Measurements from ENCODE around the gene IL1RAPL2.

The IL1RAPL2 gene

GRCh38 chrX:105609530-105609929, 1043.5 kb downstream of the IL1RAPL2 start:
- Histone ChIP-seq H3K79me2 (ENCODE audit: control insufficient read depth, low read length) (no peaks in the 10 kb centered on the region), H3K36me3 (ENCODE audit: control insufficient read depth, low read length) (no peaks in the 10 kb centered on the region), H3K27ac (ENCODE audit: low read depth, low read length) (no peak overlapping the region), H3K4me1 (ENCODE audit: control insufficient read depth, low read length) (no peaks in the 10 kb centered on the region), H4K20me1 (ENCODE audit: control insufficient read depth, insufficient read depth, low read depth, low read length) (no peaks in the 10 kb centered on the region), H3F3A (ENCODE audit: control insufficient read depth, insufficient read depth) (no peaks in the 10 kb centered on the region), H3K9me2 (replicated peaks; ENCODE audit: control insufficient read depth, low read length) (no peaks in the 10 kb centered on the region), H3K4me3 (ENCODE audit: low read length) (no peak overlapping the region), H3K4me2 (ENCODE audit: low read length) (no peak overlapping the region), H3K27me3 (ENCODE audit: control insufficient read depth, low read length) (no peaks in the 10 kb centered on the region), H3K9me3 (ENCODE audit: control insufficient read depth, insufficient read depth, low read length) (no peaks in the 10 kb centered on the region)
- TF ChIP-seq EZH2phosphoT487 (IDR thresholded peaks at IDR 0.05; ENCODE audit: borderline replicate concordance, low read length), result no peak
- no peak for TF ChIP-seq CTCF (IDR thresholded peaks at IDR 0.05; ENCODE audit: low read depth, low read length, poor library complexity, severe bottlenecking)

GRCh38 chrX:105610411-105610810, 1044.4 kb downstream of the IL1RAPL2 start:
- no peaks in the 10 kb centered on the region for H3K79me2 ChIP-seq (ENCODE audit: control insufficient read depth, low read length)
- no peaks in the 10 kb centered on the region for H3K9me3 ChIP-seq (ENCODE audit: control insufficient read depth, insufficient read depth, low read length)
- H3F3A ChIP-seq (ENCODE audit: control insufficient read depth, insufficient read depth), result no peaks in the 10 kb centered on the region
- no peaks in the 10 kb centered on the region for H3K27me3 ChIP-seq (ENCODE audit: control insufficient read depth, low read length)
- H3K9me2 ChIP-seq (replicated peaks; ENCODE audit: control insufficient read depth, low read length), result no peaks in the 10 kb centered on the region
- no peak overlapping the region for H3K27ac ChIP-seq (ENCODE audit: low read depth, low read length)
- TF ChIP-seq CTCF (IDR thresholded peaks at IDR 0.05; ENCODE audit: low read depth, low read length, poor library complexity, severe bottlenecking) (no peak), EZH2phosphoT487 (IDR thresholded peaks at IDR 0.05; ENCODE audit: borderline replicate concordance, low read length) (no peak)
- H3K4me2 ChIP-seq (ENCODE audit: low read length), result no peak overlapping the region
- H4K20me1 ChIP-seq (ENCODE audit: control insufficient read depth, insufficient read depth, low read depth, low read length), result no peaks in the 10 kb centered on the region
- H3K36me3 ChIP-seq (ENCODE audit: control insufficient read depth, low read length), result no peaks in the 10 kb centered on the region
- no peak overlapping the region for H3K4me3 ChIP-seq (ENCODE audit: low read length)
- no peaks in the 10 kb centered on the region for H3K4me1 ChIP-seq (ENCODE audit: control insufficient read depth, low read length)

- no peaks in the 10 kb centered on the region for H3K79me2 ChIP-seq (ENCODE audit: control insufficient read depth, low read length)
- H3K9me2 ChIP-seq (replicated peaks; ENCODE audit: control insufficient read depth, low read length), result no peaks in the 10 kb centered on the region
- no peaks in the 10 kb centered on the region for H3F3A ChIP-seq (ENCODE audit: control insufficient read depth, insufficient read depth)
- no peaks in the 10 kb centered on the region for H3K4me1 ChIP-seq (ENCODE audit: control insufficient read depth, low read length)
- H3K27me3 ChIP-seq (ENCODE audit: control insufficient read depth, low read length), result no peaks in the 10 kb centered on the region
- no peaks in the 10 kb centered on the region for H4K20me1 ChIP-seq (ENCODE audit: control insufficient read depth, insufficient read depth, low read depth, low read length)
- H3K4me2 ChIP-seq (ENCODE audit: low read length), result no peak overlapping the region
- no peak overlapping the region for H3K27ac ChIP-seq (ENCODE audit: low read depth, low read length)
- TF ChIP-seq CTCF (IDR thresholded peaks at IDR 0.05; ENCODE audit: low read depth, low read length, poor library complexity, severe bottlenecking) (no peak), EZH2phosphoT487 (IDR thresholded peaks at IDR 0.05; ENCODE audit: borderline replicate concordance, low read length) (no peak)
- no peaks in the 10 kb centered on the region for H3K9me3 ChIP-seq (ENCODE audit: control insufficient read depth, insufficient read depth, low read length)
- H3K4me3 ChIP-seq (ENCODE audit: low read length), result no peak overlapping the region
- H3K36me3 ChIP-seq (ENCODE audit: control insufficient read depth, low read length), result no peaks in the 10 kb centered on the region
These were observed 1052.5 kb downstream of the IL1RAPL2 start for GRCh38 chrX:105618393-105619101.

Measured in DOHH2 (cell line).